Measurements from ENCODE around the gene CDKN1C. TPM values are rescaled to one million over a fixed set of nuclear protein-coding genes. Genes with fewer than 3 reads are reported as not detected.
A peak's percentile ranks its signal among the peaks of the same experiment; 100 is the strongest.

Gene CDKN1C
- total RNA-seq = 12.7 and 27.7 TPM in 2 replicates

- peak within 1 kb of the TSS; percentile 63 for H3K4me3 ChIP-seq (ENCODE audit: low read depth, low read length)
- DNase-seq (ENCODE audit: low read depth) = no peak
- TF ChIP-seq, protein P1, sequence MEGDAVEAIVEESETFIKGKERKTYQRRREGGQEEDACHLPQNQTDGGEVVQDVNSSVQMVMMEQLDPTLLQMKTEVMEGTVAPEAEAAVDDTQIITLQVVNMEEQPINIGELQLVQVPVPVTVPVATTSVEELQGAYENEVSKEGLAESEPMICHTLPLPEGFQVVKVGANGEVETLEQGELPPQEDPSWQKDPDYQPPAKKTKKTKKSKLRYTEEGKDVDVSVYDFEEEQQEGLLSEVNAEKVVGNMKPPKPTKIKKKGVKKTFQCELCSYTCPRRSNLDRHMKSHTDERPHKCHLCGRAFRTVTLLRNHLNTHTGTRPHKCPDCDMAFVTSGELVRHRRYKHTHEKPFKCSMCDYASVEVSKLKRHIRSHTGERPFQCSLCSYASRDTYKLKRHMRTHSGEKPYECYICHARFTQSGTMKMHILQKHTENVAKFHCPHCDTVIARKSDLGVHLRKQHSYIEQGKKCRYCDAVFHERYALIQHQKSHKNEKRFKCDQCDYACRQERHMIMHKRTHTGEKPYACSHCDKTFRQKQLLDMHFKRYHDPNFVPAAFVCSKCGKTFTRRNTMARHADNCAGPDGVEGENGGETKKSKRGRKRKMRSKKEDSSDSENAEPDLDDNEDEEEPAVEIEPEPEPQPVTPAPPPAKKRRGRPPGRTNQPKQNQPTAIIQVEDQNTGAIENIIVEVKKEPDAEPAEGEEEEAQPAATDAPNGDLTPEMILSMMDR (conservative IDR thresholded peaks at IDR 0.05; ENCODE audit: low read depth, low read length) = no peak
Observed at GRCh38 chr11:2885678-2886081, at the start of gene CDKN1C. CDKN1C (minus strand) TSS chr11:2885775; CDS start chr11:2885456, 319 bp downstream.

DNA sequence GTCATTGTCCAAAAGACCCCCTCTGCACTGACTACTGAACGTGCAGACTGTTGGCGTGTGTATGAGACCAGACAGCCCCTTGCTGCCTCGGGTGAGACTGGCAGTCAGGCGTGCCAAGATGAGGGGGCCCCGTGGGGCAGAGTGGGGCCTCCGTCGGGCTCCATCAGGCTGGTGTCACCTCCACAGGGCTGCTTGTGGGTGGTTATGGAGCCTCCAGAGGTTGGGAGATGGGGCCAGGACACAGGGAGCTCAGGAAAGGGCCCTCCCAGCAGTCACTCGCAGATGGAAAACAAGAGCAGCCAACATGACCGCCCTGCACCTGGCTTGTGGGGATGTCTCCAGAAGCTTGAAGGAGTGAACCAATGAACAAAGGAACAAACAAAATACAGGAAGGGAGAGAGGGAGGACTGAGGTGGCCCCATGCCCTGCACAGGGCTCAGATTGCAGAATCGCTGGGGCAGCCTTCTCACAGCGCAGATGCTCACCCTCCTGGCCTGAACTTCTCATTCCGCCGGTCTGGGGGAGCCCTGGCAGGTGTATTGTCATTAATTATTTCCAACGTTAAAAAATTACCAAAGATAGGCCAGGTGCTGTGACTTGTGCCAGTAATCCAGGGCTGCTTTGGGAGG lies 49.1 kb upstream of the CDKN1C start:
- TF ChIP-seq, protein P1 (conservative IDR thresholded peaks at IDR 0.05; ENCODE audit: low read depth, low read length) = no peak
- no peak for DNase-seq (ENCODE audit: low read depth)
- H3K4me3 ChIP-seq (ENCODE audit: low read depth, low read length) = no peak overlapping the region

DNA sequence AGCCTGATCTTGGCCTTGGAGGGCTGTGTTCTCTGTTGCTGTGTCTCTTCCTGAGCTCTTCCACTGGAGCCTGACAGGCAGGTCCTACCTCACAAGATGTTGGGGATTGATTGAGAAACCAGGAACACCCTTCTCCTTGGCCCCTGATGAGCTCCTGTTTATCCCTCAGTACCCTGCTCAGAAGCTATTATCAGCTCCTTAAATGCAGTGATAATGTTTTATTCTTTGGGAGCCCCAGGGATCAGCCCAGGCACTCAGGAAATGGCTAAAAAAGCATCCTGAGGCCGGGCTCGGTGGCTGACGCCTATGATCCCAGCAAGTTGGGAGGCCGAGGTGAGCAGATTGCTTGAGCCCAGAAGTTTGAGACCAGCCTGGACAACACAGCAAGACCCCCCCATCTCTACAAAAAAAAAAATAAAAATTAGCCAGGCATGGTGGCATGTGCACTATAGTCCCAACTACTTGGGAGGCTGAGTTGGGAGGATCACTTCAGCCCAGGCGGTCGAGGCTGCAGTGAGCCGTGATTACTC lies 48.5 kb upstream of the CDKN1C start:
- TF ChIP-seq, protein P1 (conservative IDR thresholded peaks at IDR 0.05; ENCODE audit: low read depth, low read length) = no peak
- H3K4me3 ChIP-seq (ENCODE audit: low read depth, low read length) = no peak overlapping the region
- DNase-seq (ENCODE audit: low read depth) = no peak

DNA sequence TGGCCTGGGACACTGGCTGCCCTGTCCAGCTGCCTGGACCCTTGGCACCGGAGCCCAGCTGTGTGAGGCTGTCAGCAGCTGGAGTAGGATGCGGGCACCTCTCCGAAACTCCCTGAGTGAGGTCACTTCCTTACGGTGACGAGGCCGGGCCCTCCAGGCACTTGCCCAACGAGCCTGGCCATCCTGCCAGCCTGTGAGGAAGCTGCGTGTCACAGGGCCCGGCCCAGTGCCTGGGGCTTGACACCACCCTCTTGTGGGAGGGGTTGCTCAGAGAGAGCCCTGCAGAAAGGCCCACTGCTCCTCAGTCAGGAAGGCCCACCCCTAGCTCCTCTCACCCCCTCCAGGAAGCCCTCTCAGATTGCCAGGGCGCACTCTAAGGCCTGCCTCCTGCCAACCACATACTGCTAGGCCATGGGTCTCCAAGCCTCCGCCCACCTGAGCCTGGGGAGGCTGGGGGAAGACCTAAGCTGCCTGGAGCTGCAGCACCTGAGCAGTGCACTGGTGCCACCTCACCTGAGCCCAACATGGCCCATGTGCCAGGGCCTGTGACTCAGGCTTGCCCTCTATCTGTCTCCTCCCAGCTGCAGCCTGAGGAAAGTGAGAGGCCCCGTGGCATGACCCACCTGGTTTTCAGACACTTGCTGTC lies 47.9 kb upstream of the CDKN1C start:
- DNase-seq (ENCODE audit: low read depth) = no peak
- no peak overlapping the region for H3K4me3 ChIP-seq (ENCODE audit: low read depth, low read length)
- TF ChIP-seq, protein P1 (conservative IDR thresholded peaks at IDR 0.05; ENCODE audit: low read depth, low read length) = no peak

GRCh38 chr11:2932850-2933251 lies 47.3 kb upstream of the CDKN1C start:
- H3K4me3 ChIP-seq (ENCODE audit: low read depth, low read length) = no peak overlapping the region
- no peak for DNase-seq (ENCODE audit: low read depth)
- TF ChIP-seq, protein P1 (conservative IDR thresholded peaks at IDR 0.05; ENCODE audit: low read depth, low read length) = no peak

DNA sequence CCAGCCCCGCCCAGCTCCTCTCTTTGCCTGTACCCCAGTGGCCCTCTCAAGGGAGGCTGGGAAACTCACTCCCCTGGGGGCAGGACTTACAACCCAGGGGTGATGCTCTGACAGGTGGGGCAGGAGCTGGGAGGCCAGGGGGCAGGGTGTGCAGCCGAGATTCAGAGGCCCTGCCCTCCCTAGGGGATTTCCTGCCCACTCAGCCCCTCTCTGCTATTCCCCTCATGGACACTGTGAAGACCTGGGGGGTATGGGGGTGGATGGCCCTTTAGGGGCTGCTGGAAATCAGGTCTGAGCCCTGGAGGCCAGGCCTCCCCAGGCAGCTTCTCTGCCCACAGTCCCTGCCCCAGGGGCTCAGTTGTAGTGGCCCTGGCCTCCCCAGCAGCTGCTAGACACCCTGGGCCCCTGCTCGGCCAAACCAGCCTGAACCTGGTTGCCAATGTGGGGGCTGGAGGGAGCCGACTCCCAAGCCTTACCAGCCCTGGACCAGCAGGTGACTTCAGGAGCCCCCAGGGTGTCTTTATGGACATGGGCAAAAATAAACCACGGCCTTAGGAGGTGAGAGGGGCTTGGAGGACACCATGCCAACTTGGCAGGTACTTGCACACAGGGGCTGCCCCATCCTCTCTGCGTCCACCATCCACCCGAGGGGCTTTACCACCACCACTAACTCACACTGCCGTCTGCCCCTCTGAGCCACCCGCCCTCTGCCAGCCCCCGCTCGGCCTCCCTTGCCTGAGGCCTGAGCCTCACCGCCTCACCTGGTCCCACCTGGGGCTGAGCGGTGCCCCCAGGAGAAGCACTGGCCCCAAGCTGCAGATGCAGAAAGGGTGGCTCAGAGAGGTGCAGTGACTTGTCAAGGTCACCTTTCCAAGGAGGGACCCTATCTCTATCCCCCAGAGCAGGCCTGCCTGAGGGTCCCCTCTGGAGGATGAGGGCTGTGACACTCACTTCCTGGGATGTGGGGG lies 46.5 kb upstream of the CDKN1C start:
- H3K4me3 ChIP-seq (ENCODE audit: low read depth, low read length) = no peak overlapping the region
- TF ChIP-seq, protein P1 (conservative IDR thresholded peaks at IDR 0.05; ENCODE audit: low read depth, low read length) = no peak
- no peak for DNase-seq (ENCODE audit: low read depth)

All from epithelial cell of proximal tubule (primary cell).